ENCODE measurements around the gene GPRASP3.

Gene GPRASP3

GRCh38 chrX:102745857-102746584 lies 25.5 kb downstream of the GPRASP3 start:
- no peak for DNase-seq (ENCODE audit: low spot score)

GRCh38 chrX:102765217-102765616 lies 44.7 kb downstream of the GPRASP3 start:
- peak; percentile 21 for DNase-seq (ENCODE audit: low spot score)

GRCh38 chrX:102765809-102766208 lies 45.3 kb downstream of the GPRASP3 start:
- DNase-seq (ENCODE audit: low spot score): no peak

- no peak for DNase-seq (ENCODE audit: low spot score)
These were observed 46.7 kb downstream of the GPRASP3 start for GRCh38 chrX:102767287-102767686.

GRCh38 chrX:102768987-102769761 lies 48.6 kb downstream of the GPRASP3 start:
- peak; percentile 91 for DNase-seq (ENCODE audit: low spot score)
